EL (cell line): ENCODE measurements around the gene ANKRD13C.
"Not testable (repeated sequence)": the region's sequence is repeated elsewhere in the genome, so short reads cannot be mapped to it uniquely, and the experiment has no call there.

Experiments used
- DNase-seq: peaks from one replicate; pipeline ENCODE4 v3.0.0-alpha.2; 2016

ANKRD13C gene

DNA sequence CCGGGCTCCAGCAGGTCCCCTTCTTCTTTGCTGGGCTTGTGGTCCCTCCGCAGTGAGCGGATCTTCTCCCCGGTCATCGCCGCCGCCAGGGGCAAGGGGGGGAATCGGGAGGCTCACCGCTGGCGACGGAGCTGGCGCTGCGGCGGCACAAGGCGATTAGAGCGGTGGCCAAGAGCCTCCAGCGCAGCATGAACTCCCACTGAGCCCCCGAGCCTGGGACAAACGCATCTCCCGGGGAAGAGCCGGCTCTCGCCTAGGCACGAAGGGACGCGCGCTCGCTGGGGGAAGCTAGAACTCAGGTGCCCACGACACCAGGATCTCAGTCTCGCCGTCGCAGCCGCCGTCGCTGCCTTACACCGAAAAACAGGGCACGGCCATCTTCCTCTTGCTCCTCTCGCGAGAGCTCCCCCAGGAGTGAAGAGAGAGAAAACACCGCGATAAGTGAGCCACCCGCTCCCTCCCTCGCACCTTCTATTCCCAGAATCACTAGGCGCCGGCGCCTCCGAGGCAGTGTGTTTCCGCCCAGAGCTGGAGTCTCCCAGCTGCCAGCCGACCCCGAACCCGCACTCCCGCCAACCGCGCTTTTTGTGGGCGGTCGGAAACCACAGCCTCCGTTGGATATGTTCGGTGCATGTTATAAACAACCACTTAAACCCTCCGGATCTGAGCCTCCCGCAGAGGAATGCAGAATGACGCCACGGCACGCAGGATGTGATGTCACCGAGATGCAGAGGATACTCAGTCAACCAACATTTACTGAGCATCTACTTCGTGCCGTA is at the start of gene ANKRD13C:
TSS of gene ANKRD13C (minus strand) at position 391 of the 779 bp plus-strand sequence. CDS start at position 77, 314 bp downstream.
- DNase-seq: peak; percentile 97

DNA sequence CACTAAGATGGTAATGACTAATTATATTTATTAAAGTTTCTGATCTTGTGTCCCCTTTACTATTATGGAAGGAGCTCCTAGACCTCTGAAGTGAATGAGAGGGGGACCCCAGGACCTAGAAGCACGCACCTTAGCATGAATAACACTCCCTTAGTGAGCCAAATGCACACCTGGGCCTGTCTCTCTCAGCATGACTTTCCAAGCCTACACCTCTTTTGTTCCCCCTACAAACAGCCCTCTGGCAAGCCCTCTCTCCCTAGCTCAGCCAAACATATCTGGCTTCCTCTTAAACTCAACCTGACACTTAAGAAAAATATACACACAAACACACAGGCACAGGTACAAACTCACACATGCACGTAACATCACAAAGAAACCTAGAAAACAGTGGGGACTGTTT is 49.2 kb upstream of the ANKRD13C start:
- DNase-seq: no peak

DNA sequence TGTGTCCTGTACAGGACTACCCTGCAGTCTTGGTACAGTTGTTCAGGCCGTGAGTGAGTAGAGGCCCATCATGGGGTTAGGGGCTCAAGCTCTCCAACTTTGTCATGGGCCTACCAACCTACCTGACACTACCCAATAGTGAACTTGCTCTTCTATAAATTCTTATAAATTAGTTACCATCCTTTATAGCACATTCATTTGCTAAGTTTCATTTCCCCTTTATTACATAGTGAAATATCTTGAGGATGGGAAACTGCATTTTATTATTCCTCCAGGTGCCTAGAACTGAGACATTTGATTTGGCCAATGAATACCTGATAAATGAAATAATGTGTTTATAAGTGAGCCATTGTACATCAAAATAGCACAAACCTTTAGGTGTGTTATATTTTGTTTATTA is 47.5 kb upstream of the ANKRD13C start:
- no peak for DNase-seq

DNA sequence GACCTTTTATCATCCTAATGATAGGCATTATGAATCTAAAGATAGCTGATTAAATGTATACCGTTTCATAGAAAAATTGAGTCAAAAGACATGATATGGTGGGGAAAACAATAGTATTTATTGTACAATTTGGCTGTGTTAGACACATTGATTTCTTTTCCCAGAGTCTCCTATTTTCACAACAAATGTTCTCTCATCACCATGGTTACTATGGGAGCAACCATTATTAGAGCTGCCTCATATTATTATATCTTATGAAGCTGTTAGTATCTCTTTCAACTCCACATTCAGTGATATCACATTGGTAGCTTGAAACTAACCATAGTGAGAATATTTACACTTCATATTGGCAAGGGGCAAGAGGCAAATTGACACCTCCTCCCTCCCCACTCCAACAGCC is 45.8 kb upstream of the ANKRD13C start:
- DNase-seq: no peak

GRCh38 chr1:70397013-70397412 is 42.5 kb upstream of the ANKRD13C start:
- DNase-seq: no peak

- DNase-seq: no peak
These were observed 42.1 kb upstream of the ANKRD13C start for GRCh38 chr1:70396607-70397006.

- no peak for DNase-seq
These were observed 38.1 kb upstream of the ANKRD13C start for GRCh38 chr1:70392626-70393025.

DNA sequence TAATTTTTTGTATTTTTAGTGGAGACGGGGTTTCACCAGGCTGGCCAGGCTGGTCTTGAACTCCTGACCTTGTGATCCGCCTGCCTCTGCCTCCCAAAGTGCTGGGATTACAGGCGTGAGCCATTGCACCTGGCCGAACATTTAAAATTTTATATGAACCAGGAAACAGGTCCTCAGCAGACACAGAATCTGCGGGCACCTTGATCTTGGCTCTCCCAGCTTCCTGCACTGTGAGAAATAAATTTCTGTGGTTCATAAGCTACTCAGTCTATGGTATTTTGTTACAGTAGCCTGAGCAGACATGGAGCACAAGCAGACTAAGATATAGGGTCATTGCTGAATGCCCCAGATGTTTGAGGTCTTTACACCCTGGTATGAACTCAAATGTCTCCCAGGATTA is 33.0 kb upstream of the ANKRD13C start:
- DNase-seq: no peak

DNA sequence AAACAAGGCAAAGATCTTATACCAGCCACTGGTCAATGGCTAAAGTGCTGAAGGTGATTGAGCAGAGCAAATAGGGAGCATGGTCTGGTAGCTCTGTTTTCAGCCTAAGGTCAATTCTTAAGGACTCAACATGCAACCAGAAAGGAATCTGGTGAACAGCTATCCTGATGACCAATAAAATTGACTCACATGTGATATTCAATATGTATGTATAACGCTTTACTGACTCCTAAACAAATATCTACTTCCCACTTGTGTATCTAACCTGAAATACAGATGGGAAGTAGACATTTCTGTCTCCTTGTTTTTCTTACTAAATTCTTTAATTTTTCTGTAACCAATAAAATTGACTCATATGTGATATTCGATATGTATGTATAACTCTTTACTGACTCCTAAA is 31.6 kb upstream of the ANKRD13C start:
- DNase-seq: no peak

DNA sequence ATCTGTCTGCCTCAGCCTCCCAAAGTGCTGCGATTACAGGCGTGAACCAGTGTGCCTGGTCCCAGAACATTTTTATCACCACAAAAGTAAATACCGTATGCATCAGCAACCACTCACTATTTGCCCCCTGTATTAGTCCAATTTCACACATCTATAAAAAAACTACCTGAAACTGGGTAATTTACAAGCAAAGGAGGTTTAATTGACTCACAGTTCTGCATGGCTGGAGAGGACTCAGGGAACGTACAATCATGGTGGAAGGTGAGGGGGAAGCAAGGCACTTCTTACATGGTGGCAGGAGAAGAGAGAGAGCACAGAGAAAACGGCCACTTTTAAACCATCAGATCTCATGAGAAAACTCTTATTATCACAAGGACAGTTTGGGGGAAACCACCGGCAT is 31.0 kb upstream of the ANKRD13C start:
- no peak for DNase-seq

GRCh38 chr1:70384542-70384941 is 30.0 kb upstream of the ANKRD13C start:
- DNase-seq: no peak

GRCh38 chr1:70383483-70383882 is 29.0 kb upstream of the ANKRD13C start:
- DNase-seq: no peak

GRCh38 chr1:70382682-70383081 is 28.2 kb upstream of the ANKRD13C start:
- no peak for DNase-seq

- no peak for DNase-seq
These were observed 21.7 kb upstream of the ANKRD13C start for GRCh38 chr1:70376196-70376595.

DNA sequence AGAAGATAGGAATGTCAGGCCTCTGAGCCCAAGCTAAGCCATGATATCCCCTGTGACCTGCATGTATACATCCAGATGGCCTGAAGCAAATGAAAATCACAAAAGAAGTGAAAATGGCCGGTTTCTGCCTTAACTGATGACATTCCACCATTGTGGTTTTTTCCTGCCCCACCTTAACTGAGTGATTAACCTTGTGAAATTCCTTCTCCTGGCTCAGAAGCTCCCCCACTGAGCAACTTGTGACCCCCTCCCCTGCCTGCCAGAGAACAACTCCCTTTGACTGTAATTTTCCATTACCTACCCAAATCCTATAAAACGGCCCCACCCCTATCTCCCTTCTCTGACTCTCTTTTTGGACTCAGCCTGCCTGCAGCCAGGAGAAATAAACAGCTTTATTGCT is 19.1 kb upstream of the ANKRD13C start:
- not testable (repeated sequence) for DNase-seq

GRCh38 chr1:70372426-70372825 is 17.9 kb upstream of the ANKRD13C start:
- no peak for DNase-seq

DNA sequence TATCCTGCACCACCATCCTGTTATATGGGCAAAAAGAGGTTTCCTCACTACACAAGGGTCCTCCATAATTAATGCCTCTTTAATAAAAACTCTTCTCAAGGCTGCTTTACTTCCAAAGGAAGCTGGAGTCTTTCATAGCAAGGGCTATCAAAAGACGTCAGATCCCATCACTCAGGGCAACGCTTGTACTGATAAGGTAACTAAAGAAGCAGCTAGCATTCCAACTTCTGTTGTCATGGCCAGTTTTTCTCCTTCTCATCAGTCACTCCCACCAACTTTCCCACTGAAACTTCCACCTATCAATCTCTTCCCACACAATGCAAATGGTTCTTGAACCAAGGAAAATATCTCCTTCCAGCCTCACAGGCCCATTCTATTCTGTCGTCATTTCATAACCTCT is 17.1 kb upstream of the ANKRD13C start:
- not testable (repeated sequence) for DNase-seq

GRCh38 chr1:70367397-70367796 is 12.9 kb upstream of the ANKRD13C start:
- DNase-seq: not testable (repeated sequence)

- not testable (repeated sequence) for DNase-seq
These were observed 12.5 kb upstream of the ANKRD13C start for GRCh38 chr1:70366997-70367396.

GRCh38 chr1:70366425-70366952 is 12.0 kb upstream of the ANKRD13C start:
- DNase-seq: not testable (repeated sequence)

DNA sequence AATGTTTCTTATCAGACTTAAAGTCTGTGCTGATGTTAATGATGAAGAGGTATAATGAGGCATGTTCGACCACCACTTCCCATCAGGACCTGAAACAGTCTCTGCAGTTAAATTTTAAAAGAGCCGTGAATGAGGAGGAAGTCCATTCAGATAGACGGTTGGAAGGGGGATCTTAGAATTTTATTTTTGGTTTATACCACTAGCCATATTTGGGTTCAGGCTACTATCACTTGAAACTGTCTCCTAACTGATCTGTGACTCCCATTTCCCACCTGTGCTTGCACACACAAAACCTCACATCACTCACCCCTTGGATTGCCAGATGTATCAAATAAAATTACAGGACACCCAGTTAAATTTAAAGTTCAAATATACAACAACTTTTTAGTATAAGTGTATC is 9.9 kb upstream of the ANKRD13C start:
- DNase-seq: no peak

DNA sequence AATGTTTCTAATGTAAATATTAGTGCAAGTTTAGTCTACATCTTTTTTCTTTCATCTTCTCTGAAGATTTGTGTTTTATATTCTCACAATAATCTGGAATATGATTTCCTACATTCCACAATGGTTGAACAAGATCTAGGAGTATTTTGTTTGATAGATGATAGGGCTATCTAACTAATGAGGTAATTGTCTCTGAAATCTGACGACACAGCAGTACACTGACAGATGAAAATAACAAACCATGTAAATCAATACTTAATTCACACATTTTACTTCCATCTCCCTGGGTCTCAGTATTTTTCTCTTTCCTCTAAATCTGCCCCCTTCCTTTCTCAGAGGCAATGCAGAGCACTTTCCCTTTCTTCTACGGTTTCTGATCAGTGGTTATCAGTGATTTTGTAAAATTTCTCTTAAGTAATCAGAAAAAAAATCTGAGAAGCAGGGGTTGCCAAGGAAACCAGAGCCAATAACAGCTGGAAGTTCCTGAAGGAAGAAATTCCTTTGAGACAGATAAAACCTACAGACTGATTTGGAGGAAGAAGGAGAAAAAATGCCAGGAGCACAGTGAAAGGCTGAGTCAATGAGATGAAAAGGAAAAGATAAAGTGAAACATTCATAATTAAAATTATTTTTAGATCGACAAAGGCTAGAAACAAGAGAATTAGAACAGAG is 7.3 kb upstream of the ANKRD13C start:
- peak; percentile 32 for DNase-seq

DNA sequence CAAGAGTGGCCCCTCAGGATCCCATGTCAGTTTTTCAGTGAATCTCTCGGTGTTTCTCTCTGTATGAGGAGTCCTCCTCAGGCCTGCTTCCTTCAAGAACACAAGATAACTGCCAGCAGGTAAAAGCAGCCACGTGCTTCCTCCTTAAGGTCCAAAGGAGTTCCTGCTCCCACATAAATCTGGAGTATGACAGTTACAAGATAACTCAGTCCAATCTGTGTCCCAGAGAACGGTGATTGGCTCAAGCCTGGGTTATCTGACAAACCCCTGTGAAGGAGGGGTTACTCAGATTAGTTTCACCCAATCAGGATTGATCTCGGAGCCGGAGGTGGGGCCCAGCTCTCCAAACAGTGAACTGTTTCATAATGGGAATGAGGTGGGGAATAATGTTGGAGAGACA is 5.8 kb upstream of the ANKRD13C start:
- DNase-seq: no peak

DNA sequence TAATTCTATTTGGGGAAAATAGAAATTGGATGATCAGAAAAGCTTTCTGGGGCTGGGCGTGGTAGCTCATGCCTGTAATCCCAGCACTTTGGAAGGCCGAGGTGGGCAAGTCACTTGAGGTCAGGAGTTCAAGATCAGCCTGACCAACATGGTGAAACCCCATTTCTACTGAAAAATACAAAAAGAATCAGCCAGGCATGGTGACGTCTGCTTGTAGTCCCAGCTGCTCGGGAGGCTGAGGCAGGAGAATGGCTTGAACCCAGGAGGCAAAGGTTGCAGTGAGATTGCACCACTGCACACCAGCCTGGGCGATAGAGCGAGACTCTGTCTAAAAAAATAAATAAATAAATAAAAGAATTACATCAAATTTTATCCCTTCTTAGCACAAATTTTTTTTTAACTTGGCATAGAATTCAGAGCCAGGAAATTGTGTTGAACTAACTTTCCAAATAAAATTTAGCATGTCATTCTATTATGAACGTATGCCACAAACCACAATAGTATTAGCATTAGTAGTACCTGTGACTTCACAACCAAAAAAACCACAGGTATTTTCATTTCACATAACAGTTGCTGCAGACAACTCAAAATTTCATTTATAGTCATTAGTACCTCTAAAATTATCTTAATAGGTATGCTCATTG is 4.5 kb upstream of the ANKRD13C start:
- DNase-seq: peak; percentile 22
